Right lung (tissue), 5 donors: ENCODE results near the gene GNGT1. TPM values are rescaled to one million over a fixed set of nuclear protein-coding genes. Genes with fewer than 3 reads are reported as not detected.
A peak's percentile ranks its signal among the peaks of the same experiment; 100 is the strongest.

ENCODE experiments used
- DNase-seq, 2 donors: peaks; one replicate each; pipeline ENCODE4 v3.0.0-alpha.2; 2013
- polyA plus RNA-seq, 5 donors: library from polyadenylated mRNA; unstranded; fragments of 120-200 nt; gene quantifications; one replicate each; pipeline versions ENCODE4 v1.2.1 to v1.2.3, GENCODE V29; 2013; ENCODE audit warnings: inconsistent platforms in 1 of 5, low replicate concordance in 1 of 5; ENCODE audit not compliant: insufficient read length in 5 of 5, insufficient read depth in 1 of 5

GNGT1 gene
- polyA plus RNA-seq, 5 donors: 0.08 TPM; not detected in 4

DNA sequence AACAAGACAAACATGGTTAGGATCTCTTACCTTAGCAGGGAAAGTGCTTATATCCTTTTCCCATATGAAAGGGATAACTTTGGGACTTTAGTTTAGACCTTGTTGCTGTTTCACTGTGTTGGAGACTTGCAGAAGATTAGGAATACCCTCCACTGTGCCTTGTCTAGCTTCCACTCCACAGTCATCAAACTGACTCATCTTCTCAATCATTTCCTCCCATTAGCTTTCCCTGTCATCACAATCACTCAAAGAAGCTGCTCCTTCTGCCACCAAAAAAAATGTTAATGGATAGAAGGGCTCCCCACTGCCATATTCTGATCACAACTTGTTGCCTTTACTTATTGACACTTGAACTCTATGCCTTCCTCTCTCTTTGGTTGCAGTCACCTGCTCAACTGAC is 31.9 kb downstream of the GNGT1 start:
- no peak for DNase-seq

- DNase-seq: no peak
Observed at GRCh38 chr7:93941945-93942344, 35.6 kb downstream of the GNGT1 start.

DNA sequence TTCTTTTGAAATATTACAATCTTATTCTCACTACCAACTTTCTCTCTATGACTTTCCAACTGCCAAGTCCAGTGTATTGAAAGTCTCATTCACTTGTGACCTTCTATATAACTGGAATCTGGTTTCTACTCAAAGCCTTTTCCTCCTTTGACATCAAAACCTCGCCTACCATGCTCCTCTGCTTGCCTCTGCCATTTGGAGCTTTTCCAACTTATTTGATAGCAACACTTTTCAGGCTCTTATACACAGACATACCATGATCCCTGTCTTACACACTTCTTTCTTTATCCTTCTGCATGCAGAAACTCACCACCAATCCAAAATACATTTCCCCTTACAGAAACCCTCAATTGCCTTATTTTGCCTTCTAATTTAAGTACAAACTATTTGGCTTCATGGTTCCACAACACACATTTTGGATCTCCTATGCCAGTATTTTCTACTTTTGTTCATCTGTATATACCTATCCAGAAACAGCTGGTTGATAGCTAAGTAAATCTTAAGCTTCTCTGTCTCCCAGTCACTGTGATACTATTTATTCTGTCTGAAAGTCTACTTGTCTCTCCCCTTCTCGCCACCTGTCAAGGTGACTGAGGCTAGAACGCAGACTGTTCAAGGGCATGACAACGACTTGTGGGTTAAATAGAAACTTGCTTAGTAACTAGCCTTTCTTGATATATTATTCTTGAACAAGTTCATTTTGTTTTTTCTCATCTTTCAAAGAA is 37.6 kb downstream of the GNGT1 start:
- DNase-seq: peak in 1 of 2 donors; percentile 1

DNA sequence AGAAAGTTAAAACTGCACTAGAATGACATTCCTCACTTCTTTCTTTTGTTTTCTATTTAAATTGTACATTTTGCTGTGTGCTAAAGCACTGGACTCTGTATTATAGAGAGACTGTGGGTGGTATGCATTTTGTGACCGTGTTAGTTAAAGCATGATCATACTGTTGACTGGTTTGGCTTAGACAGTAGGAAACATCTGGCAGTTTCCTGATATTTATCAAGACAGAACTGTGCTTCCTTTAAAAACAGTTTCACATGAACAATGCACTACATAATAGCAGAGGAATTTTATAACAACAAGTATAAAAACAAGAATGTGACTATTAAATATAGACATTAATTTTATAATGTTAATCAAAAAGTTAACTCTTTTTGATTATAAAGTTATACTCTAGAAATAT is 38.3 kb downstream of the GNGT1 start:
- DNase-seq: peak; percentile 29 to 38

DNA sequence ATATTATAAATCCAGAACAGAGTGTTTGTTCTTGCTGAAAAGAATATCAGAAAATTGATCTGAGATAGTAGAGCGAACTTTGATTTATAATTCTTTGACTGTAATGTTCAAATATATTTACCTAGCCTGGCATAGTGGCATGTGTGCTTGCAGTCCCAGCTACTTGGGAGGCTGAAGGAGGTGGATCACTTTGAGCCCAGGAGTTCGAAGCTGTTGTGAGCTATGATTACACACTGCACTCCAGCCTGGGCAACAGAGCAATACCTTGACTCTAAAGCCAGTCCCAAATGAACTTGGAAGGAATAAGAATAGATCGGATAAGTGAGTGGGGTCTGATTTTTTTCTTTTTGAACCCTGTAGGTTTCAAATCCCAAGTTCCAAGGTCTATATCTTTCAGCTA is 38.7 kb downstream of the GNGT1 start:
- no peak for DNase-seq

GRCh38 chr7:93945756-93946535 is 39.6 kb downstream of the GNGT1 start:
- no peak for DNase-seq

DNA sequence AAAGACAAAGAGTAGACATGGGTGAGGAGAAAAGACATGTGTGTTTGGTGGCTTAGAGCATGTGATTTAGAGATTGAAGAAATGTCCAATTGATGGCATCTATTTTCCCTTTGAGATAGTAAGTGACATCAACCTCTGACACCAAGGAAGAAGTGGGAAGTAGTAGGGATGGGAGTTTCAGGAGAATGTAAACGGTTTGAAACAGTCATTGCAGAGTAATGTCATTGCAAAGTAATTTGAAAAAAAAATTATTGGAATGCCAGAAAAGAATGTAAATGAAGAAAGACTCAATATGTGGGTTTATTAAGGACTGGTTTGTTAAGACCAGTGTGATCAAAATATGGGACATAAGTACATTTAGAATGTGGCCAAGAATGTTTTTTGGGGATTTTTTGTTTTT is 41.7 kb downstream of the GNGT1 start:
- DNase-seq: no peak

GRCh38 chr7:93948873-93949272 is 42.5 kb downstream of the GNGT1 start:
- no peak for DNase-seq

DNA sequence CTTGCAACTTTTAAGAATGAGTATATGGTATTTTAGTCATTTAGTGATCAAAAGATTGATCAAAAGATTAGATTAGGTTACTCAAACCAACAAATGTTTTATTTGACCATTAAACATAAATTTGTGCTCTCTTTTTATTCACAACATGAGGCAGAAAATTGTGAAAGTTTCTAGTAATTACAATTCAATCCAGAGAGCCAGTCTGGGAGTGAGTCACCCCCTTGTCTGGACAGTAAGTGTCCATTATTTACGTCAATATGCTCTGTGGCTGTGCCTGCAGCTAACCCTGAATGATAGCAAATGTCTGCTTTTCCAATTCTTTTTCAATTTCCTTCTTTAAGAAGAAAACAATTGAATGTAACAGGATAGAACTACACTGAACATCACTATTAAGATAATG is 43.1 kb downstream of the GNGT1 start:
- no peak for DNase-seq

DNA sequence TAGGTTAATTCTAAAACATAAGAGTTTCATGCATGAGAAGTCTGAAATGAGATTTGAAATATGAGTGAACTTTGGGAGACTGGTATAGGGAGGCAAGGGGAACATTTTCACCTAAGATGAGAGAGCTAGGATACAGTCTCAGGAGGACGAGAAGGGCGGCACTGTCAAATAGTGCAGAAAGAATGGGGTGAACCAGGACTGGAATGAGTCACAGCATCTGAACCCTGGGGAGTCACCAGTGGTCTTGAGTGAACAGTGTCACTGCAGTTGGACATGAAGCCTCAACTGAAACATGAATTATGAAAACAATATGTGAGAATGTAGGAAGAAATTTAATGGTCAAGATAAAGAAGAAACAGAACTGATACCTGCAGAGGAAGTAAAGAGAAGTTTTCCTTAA is 48.9 kb downstream of the GNGT1 start:
- DNase-seq: no peak

GRCh38 chr7:93957767-93958166 is 51.4 kb downstream of the GNGT1 start:
- no peak for DNase-seq

DNA sequence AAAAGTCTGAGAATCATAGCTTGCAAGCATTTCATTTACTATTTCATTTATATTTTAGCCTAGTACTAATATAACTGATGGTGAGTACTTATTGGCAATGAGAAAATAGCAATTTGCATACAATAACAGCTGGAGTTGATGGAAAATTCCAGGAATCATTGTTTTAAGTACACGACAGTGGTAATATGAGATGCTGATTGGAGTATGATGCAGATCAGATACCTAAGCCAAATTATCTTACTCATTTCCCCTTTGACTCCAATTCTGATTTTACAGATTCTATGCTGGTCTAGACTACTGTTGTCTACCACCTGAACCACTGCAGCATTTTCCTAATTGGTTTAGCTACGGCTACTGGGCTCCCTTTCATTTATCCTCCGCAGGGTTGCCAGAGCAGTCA is 51.8 kb downstream of the GNGT1 start:
- DNase-seq: no peak

DNA sequence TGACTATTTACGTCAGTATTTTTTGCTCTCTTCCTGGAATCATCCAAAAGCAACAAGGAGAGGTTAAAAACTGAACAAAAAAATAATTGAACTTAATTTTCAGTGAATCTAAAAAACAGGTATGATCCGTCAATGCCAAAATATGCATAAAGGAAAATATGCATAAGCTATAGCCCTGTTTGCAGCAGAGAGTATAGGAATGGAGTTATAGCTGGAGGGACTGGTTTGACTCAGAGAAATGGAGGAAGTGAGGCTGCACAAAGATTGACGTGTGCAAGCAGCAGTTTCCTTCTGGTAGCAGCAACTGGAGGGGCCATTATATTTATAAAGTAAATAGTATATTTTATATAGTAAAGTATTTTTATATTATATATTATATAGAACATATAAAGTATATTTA is 52.3 kb downstream of the GNGT1 start:
- DNase-seq: no peak

Other genes with a start within 250 kb of the GNGT1 start
- gene TFPI2, start 15.8 kb upstream of the GNGT1 start, polyA plus RNA-seq: 10 to 100 TPM in 3 of 5 donors, 1 to 10 TPM in 2; 6.1 to 18.0 (median 10.4) TPM
- 10 to 100 TPM; 40.2 to 60.7 (median 49.7) TPM for gene GNG11, start 15.2 kb downstream of the GNGT1 start, polyA plus RNA-seq
- gene BET1, start 97.8 kb downstream of the GNGT1 start, polyA plus RNA-seq: 10 to 100 TPM; 38.6 to 48.7 (median 47.9) TPM